ENCODE data around the gene CLEC5A.

GRCh38 chr7:141906285-141906684 lies 40.5 kb downstream of the CLEC5A start:
- TF ChIP-seq CTCF (IDR thresholded peaks at IDR 0.05; ENCODE audit: low read depth, low read length) (no peak), POLR2A (IDR thresholded peaks at IDR 0.05; ENCODE audit: extremely low read depth, insufficient read length) (no peak)

All from NB4 (cell line).